ENCODE results near the gene UBE2D3.
"Not testable (repeated sequence)": the region's sequence is repeated elsewhere in the genome, so short reads cannot be mapped to it uniquely, and the experiment has no call there.

Gene UBE2D3

DNA sequence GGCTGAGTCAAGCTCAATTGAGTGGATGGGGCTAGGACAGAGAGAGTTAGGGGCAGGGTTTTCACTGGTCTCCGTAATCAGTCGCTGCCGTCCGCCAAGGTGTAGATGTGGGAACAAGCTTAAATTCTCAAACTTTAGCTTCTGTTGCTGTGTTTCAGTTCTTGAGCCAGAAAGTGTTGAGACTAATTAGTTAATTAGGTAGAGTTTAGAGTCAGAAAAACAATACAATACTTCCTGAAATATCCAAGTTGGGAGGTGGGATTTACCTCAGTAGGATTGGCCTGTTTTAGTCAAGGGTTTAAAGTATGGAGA, 1.1 kb upstream of the UBE2D3 start:
- no peak for DNase-seq

DNA sequence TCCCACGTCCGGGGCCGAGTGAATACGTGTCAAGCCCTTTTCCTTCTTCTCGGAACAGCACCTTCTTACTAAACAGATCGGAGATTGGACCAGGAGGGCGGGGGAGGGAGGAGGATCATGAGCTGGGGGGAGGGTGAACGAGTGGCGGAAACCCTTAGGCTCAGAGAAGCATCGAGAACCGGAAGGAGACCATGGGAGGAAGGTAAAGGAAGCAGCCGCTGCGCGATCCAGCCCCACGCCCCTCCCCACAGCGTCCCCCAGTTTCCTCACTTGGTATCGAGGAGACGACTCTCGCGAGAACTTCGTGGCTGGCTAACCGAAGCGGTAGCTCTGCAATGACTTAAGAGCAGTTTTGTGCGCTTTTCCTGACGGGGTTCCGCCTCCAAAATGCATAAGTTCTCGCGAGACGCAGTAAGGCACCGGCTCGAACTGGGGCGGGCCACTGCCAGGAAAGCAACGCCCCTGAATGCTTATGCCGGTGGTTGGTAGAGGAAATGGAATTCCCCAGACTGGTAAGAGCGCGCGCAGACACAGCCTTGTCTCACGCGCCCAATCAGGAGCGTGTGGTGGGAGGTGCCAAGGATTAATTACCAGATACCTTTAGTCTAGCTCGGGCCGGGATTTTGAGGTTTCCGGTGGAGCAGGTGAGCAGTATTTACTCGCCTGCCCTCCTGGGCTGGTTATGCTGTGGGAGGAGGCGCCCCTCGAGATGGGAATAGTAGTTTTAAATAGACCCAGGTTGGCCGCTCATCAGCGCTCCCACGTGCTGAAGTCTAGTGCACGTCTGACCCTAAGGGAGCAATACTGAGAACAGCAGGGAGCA, 534 bp upstream of the UBE2D3 start:
- peak; percentile 98 for DNase-seq

DNA sequence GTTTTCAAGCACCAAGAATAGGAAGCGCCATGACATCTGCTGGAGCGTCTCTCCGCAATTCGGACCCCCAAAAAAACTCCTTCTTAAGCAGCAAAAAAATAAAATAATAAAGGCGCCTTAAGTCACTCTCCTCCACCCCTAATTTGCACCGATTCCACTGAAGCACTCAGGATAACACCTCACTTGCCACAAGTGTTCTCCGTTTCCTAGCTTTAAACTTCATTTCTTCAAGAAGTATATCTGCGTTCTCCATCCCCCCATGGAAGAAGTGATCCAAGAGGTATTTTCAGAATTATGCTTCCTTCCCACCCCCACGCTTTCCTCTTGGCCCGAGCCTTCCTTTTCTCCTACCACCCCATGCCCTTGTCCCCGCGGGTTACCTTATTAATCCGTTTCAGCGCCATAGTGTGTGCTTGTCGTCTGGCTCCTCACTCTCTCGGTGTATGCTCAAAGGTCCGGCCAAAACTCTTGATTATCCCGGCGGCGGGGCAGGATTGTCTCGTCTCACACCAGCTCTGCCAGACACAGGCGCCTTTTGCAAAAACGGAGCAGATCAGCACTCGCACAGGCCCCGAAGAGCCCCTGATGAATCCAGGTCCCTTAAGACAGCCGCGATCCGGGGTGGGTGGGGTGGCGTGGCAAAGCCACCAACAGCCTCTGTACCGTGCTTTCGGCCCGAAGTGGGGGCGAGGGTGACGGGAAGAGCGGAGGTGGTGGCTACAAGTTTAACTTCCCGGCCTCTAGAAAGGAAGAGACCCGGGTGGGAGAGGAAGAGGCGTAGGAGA, 1.1 kb downstream of the UBE2D3 start:
- no peak for DNase-seq

DNA sequence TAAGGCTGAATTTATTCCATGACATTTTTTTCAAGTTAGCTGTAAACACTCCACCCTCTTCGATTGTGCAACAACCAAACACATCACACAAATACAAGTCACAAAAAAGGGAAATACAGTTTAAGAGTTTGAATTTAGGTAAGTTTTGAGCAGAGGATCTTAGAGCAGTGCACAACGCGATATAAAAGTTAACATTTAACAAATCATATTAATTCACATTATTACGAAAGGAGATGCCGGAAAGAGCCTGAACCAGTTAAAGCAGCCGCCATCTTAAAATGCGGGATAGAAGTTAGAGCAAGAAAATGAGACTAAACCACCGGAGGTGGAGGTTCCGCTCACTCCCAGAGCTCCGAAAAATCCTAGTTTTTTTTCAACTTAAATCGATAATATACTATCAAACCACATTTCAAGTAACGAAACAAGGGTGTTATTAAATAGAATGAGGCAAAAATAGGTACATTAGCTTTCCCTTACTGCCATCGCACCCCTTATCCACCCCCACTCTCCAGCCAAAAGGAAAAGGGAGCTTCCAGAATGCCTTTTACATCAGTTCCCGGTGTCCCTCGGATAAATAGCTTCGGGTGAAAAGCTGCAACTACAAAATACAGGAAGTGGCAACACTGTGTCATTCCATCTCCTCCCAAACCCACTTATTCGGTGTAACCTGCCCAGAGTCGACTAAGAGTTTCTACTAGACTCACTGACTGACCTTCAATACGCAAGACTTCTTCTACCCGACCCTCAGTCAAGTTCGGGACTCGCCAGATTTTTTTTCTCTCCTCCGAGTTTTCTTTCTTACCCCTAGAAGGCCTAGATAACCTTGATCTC, 1.9 kb downstream of the UBE2D3 start:
- peak; percentile 79 for DNase-seq

DNA sequence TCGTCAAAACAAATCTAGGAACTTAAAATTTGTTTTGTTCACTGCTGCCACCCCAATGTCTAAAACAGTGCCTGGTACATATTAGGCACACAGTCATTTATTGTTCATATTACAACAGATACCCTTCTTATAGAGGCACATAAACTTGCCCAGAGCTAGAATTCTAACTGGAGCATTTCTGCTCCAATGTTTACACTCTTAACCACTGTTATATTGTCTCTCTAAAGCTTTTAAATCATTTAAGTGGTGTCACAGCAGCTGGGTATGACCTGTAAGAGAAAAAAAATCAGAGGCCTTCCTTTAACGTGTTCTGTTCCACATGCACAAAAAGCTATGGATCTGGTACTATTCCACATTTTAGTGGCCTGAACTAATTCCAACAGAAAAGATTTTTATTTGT, 3.0 kb downstream of the UBE2D3 start:
- no peak for DNase-seq

DNA sequence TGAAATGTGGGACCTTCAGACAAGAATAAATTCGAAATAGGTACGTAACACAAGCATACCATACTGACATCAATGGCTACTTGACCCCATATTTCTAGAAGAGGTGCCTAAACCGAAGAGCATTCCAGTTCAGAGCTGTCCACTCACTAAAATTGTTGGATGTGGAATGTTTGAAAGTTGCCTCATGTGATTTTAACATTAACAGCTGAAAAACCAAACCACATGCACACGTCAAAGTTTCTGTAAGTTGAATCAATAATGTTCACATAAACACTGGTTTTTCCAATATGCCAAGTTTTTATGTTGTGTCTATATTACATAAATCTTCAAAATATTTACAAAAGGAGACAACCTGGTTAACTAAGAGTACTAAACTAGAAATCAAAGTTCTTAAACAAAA, 3.5 kb downstream of the UBE2D3 start:
- no peak for DNase-seq

DNA sequence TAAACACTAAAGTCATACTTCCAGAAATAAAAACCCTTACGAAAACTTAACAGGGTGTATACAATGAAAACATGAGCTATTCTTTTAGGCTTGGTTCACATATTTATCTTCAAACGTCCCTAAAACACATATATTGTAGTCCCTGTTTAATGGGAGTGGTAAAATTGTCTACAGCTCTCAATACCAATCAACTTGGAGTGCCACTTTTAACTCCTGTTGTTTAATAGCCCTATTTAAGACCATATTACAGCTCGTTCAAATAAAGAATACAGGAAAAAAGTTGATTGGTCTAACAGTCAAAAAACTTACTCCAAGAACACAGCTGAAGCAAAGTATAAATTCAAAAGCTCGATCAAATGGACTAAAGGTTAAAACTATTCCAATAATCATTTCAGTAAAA, 3.9 kb downstream of the UBE2D3 start:
- DNase-seq, result no peak

DNA sequence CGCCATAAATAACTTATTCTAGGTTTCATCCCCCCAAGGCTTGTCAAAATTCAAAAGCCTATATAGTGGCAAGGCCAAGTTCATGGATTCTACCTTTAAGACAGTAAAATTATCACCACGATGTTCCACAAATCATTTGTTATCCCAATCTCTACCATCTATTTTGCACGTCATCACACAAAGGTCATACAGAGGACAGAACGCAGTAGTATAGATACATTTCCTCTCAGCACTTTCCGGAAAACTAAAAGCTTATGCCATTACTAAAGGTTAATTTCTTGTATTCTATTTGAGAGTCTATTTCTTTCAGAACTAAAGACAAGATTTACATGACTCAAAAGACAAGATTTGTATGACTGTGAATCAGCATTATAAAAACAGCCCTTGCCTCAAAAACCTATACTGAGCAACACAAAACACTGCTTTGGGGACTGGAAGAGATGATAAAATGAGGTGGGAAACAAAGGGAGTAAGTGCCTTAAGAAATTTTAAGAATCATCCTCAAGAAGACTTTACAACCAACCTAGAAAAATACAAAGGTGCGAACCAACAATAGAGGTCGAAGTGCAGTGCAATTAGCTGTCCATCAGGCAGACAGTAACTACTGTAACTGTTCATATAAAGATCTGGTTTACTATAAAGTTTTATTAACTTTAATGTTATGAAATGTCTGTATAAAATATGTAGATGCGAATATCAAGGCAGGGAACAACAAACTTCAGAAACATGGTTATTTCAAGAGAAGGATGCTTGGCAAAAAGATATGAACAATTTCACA, 7.6 kb downstream of the UBE2D3 start:
- no peak for DNase-seq

DNA sequence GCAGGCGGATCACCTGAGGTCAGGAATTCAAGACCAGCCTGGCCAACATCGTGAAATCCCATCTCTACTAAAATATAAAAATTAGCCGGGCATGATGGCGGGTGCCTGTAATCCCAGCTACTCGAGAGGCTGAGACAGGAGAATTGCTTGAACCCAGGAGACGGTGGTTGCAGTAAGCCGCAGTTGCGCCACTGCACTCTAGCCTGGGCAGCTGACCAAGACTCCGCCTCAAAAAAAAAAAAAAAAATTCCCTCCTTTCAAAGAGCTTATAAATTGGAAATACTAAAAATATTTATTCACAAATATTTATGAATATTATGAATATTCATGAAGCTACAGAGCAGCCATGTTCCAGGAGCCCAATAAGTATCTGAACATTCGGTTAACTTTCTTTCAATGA, 8.3 kb downstream of the UBE2D3 start:
- DNase-seq, result not testable (repeated sequence)

DNA sequence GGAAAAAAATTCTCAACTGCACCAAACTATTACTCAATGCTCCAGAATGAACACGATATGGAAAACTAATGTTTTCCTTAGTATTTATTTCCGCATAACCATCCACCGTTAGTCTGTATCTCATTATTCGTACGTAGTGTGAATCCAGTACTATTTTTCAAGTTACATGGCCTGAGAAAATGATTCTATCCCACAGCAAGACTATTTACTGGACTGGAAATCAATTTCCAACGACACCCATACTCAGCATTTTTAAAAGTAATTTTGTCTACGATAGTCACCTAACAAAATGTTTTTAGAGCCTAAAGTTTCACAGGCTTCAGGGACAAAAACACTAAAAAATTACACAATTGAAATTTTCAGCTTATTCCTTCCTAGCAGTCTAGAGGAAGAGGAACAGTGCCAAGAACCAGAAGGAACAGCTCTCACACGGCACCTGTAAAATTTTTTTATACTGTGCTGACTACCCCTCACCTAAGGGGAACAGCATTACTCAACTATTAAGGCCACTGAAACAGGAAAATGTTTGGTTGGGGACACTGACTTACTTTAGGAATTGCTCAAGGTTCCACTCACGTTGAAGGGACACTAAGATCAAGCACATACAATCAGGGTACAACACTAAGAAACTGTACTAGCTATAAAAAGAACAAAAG, 9.6 kb downstream of the UBE2D3 start:
- DNase-seq, result no peak

DNA sequence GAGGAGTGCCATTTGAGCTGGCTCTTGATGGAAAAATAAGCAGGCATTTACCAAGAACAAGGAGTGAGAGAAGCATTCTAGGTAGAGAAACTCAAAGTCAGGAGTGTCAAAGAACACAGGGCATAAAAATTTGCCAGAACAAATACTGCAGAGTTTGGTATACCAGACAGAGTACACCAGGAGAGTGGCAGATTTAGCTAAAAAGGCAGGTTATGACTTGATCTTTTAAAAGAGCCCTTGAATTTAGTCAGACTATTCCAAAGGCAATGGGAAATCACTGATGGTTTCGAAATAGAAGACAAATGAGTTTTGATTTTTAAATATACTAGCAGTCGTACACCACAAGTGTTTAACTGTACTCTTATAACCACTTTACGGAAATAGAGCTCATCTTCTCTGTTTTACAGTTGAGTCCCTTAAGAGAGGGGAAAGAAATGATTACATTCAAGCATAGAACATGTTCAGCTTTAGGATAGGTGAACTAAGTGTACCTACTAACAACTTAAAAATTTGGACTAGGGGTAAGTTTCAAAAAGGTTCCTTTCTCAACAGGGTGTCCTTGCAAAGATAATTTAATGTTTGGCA, 10.2 kb downstream of the UBE2D3 start:
- DNase-seq, result no peak

DNA sequence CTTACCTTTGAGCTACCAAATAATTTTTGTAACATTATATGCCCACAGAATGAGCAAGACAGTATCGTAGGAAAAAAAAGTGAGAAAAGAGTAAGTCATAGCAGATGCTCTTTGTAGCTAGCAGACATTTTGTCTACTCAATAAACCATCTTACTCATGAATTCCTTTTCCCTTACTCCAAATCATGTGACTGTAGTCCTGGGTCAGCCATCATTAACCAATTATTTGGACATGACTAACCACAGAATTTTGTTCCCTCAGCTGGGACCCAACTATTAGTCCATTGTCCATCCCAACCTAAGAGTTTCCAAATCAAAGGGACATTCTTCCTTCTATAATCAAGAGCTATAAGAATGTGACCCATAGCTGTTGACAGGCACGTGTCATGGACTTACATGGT, 11.4 kb downstream of the UBE2D3 start:
- no peak for DNase-seq

DNA sequence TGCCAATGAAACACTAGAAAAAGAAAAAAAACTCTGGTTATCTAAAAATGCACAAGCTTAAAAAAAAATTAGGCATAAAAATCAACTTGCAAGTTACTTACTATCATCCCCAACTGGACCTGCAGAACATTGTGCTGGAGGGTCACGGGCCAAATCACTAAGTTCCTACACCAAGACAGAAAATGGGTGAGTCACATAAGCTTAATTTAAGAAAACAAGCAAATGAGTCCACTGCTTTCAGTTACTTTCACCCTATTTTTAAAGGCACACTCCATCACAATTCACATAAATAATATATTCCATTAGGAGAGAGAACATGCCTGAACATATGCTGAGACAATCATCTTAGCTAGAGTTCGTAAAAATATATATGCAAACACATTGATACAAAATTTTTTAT, 17.7 kb downstream of the UBE2D3 start:
- no peak for DNase-seq

DNA sequence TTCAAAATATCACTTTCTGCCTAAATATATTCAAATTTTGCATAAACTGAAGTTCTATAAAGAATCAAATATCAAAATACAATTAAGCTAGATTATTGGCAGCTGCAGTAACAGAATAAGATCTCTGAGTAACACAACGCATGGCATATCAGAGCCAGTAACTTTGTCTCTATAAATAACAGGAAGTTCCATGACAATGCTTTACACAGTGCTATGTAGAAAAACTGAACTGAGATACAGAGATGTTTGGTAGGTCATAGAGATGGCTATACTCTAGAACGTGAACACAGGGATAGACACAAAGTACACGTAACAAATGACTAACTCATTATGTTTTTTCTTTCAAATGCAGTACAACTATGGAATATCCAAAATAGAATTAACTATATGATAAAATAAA, 18.2 kb downstream of the UBE2D3 start:
- DNase-seq, result no peak

DNA sequence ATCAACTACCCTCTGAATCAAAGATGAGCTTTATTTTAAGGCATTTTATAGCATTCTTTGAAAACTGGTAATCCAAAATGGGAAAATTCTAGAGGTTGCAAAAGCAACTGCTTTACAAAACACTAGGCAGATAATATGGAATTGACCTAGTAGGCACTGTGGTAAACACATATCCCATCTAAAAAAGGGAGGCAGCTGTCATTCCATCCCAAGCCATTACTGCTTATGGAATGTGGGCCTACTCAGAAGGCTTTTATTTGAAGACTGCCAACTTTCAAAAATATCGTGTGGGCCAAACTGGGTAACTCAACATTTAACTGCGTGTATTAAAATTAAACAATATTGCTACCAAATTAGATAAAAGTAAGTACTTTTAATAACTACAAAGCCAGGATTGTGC, 19.3 kb downstream of the UBE2D3 start:
- no peak for DNase-seq

DNA sequence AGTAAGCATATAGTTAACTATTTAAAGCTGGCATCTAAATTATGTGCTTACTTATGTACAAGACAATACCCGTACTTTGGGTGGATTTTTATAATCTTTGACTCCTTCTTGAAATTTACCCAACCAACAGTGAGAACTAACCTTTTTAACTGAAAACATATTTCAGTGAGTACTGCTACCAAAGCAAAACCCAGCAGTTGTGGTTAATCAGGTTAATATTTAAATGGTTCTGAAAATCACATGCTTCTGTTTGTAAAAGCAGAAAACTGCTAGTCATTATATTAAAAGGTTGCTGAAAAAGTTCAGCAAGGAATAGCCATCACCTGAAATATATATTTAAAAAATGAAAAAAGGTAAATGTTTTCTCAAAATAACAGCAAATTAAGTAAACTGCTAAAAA, 20.0 kb downstream of the UBE2D3 start:
- no peak for DNase-seq

DNA sequence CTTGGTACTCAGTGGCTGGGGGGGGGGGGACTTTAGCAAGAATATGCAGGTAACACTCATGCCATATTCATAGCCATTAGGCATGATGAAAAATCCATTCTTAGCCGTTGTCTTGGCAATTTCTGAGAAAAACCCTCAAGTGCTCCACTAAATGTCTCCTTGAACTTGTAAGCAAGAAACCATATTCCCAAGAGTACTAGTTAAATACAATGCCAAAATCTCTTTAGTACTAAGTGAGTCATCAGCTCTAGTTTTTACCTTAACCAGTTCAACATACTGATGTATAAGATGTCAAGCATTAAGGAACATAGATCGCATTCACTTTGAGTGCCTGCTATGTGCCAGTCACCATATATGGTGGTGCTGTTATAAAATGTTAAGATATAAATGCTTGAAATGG, 27.5 kb downstream of the UBE2D3 start:
- no peak for DNase-seq

DNA sequence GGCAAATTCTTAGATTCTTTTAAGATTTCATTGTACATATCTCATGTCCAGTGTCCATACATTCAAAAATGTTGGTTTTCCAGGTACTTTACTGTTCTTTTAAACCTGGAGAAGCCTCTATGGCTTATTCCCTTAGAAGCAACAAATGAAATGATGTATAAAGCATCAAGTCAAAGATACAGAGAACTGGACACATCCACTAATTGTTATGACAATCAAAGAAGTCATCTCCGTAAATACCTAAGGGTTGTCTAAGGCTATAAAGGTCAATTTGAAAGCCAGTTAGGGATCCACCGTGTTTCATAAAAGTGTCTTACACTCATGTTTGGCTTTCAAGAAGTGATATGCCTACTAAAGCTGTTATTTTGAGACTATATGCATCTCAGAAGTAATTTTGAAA, 32.4 kb downstream of the UBE2D3 start:
- no peak for DNase-seq

DNA sequence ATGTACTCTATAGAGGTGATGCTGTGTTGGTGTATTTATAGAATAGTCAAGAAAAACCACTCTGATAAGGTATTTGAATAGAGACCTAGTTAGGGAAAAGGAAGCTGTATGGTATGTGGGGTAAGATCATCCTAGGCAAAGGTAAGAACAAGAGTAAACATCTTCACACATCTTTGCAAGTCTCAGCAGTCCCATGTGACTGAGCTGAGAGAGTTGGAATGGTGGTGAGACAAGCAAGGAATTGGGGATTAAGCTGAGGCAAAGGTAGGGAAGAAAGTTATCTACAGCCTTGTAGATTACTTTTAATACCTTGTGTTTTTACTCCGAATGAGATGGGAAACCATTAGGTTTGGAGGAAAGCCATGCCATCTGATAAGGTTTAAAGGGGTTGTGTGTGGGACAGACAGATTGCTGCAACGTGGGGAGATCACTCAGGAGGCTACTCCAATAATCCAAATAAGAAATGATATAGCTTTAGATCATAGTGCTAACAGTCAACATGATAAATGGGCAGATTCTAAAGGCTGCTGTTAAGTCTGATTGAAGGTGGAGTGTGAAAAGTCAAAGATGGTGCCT, 34.9 kb downstream of the UBE2D3 start:
- DNase-seq, result no peak

DNA sequence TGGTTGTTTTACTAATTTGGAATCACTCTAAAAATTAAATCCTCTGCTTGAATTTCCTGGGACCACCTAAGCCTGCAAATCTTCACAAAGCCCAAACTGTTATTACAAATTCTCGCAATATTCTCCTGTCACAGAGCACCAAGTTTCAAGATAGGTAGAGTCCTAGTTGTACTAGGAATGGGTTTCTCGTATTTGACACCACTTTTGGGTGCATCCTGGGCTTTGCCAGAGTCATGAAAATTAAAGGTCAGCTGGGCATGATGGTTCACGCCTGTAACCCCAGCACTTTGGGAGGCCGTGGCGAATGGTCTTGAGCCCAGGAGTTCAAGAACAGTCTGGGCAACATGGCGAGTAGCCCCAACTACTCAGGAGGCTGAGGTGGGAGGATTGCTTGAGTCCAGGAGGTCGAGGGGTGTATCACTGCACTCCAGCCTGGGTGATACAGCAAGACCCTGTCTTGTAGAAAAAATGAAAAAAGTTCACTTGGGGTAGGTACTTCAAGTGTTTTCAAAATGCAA, 36.0 kb downstream of the UBE2D3 start:
- no peak for DNase-seq

DNA sequence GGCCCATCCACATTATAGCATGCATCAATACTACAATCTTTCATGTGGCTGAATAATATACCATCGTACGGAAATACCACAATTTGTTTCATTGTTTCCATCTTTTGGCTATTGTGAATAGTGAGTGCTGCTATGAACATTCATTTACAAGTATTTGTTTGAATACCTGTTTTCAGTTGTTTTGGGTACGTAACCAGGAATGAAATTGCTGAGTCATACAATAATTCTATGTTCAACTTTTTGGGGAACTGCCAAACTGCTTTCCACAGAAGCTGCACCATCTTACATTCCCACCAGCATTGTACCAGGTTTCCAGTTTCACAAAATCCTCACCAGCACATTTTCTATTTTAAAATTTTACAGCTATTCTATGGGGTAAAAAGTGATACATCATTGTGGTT, 38.0 kb downstream of the UBE2D3 start:
- DNase-seq, result no peak

Measured in KG1 (cell line).